ENCODE results near the gene CLEC2D. TPM values are rescaled to one million over a fixed set of nuclear protein-coding genes. Genes with fewer than 3 reads are reported as not detected.
A peak's percentile ranks its signal among the peaks of the same experiment; 100 is the strongest.

Gene CLEC2D
- total RNA-seq, 1 donor from 2014 or later = 18.7 TPM

DNA sequence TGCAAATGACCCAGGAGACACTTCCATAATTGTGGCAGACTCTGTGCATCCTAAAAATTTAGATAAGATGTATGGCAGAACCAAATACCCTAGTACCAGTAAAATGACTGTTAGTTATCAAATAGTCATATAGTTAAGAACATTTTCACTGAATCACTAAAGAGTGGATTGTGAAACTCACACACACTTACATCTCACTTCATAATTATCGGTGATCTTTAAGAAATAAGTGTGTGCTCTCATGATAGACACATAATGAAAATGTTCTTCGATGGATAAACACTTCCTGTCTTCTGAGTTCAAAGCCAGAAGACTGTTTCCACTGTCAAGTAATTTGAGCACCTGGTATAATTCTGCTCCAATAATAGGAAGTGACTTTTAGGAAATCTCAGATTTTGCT lies 42.7 kb upstream of the CLEC2D start:
- Mint-ChIP-seq H3K27me3 (ENCODE audit: insufficient read depth, low read depth) (no peaks in the 10 kb centered on the region), H3K36me3 (no peaks in the 10 kb centered on the region), H3K4me1 (no peaks in the 10 kb centered on the region)

DNA sequence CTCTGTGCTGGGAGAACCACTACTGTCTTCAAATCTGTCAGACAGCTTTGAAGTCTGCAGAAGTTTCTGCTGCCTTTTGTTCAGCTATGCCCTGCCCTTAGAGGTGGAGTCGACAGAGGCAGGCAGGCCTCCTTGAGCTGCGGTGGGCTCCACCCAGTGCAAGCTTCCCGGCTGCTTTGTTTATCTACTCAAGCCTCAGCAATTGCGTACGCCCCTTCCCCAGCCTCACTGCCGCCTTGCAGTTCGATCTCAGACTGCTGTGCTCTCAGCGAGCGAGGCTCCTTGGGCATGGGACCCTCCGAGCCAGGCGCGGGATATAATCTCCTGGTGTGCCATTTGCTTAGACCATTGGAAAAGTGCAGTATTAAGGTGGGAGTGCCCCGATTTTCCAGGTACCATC lies 36.7 kb upstream of the CLEC2D start:
- Histone ChIP-seq H3K27me3 (no peaks in the 10 kb centered on the region), H2AFZ (replicated peaks) (no peak overlapping the region), H3K9ac (no peak overlapping the region), H3K36me3 (no peaks in the 10 kb centered on the region), H3F3A (ENCODE audit: low read depth) (no peaks in the 10 kb centered on the region), H3K4me3 (no peak overlapping the region), H3K4me2 (no peak overlapping the region), H3K27ac (no peak overlapping the region), H3K9me3 (ENCODE audit: low read depth) (no peaks in the 10 kb centered on the region), H4K20me1 (ENCODE audit: low read depth) (no peaks in the 10 kb centered on the region), H3K4me1 (no peaks in the 10 kb centered on the region), H3K79me2 (ENCODE audit: low read depth) (no peaks in the 10 kb centered on the region)
- peaks cover 5% of the 10 kb centered on the region for H3K36me3 Mint-ChIP-seq
- DNase-seq (ENCODE audit: low spot score) = no peak
- no peak for TF ChIP-seq EZH2 (IDR thresholded peaks at IDR 0.05)
- TF ChIP-seq EZH2phosphoT487 (IDR thresholded peaks at IDR 0.05) = no peak
- TF ChIP-seq, protein P1, sequence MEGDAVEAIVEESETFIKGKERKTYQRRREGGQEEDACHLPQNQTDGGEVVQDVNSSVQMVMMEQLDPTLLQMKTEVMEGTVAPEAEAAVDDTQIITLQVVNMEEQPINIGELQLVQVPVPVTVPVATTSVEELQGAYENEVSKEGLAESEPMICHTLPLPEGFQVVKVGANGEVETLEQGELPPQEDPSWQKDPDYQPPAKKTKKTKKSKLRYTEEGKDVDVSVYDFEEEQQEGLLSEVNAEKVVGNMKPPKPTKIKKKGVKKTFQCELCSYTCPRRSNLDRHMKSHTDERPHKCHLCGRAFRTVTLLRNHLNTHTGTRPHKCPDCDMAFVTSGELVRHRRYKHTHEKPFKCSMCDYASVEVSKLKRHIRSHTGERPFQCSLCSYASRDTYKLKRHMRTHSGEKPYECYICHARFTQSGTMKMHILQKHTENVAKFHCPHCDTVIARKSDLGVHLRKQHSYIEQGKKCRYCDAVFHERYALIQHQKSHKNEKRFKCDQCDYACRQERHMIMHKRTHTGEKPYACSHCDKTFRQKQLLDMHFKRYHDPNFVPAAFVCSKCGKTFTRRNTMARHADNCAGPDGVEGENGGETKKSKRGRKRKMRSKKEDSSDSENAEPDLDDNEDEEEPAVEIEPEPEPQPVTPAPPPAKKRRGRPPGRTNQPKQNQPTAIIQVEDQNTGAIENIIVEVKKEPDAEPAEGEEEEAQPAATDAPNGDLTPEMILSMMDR (IDR thresholded peaks at IDR 0.05) = no peak
- peaks cover 6% of the 10 kb centered on the region for H3K9me3 Mint-ChIP-seq
- H3K4me1 Mint-ChIP-seq = no peaks in the 10 kb centered on the region
- H3K27me3 Mint-ChIP-seq (ENCODE audit: insufficient read depth, low read depth) = no peaks in the 10 kb centered on the region
- no peak overlapping the region for H3K4me3 Mint-ChIP-seq
- H3K27ac Mint-ChIP-seq = no peak overlapping the region

More for the DNA sequence above, 42.7 kb upstream of the CLEC2D start:
- Histone ChIP-seq H4K20me1 (ENCODE audit: low read depth) (no peaks in the 10 kb centered on the region), H3K9me3 (ENCODE audit: low read depth) (no peaks in the 10 kb centered on the region), H3K79me2 (ENCODE audit: low read depth) (no peaks in the 10 kb centered on the region), H3K27ac (no peak overlapping the region), H3K4me3 (no peak overlapping the region), H3K9ac (no peak overlapping the region), H3K4me2 (no peak overlapping the region), H2AFZ (replicated peaks) (no peak overlapping the region), H3K36me3 (no peaks in the 10 kb centered on the region), H3F3A (ENCODE audit: low read depth) (no peaks in the 10 kb centered on the region), H3K4me1 (no peaks in the 10 kb centered on the region), H3K27me3 (no peaks in the 10 kb centered on the region)
- no peaks in the 10 kb centered on the region for H3K9me3 Mint-ChIP-seq
- DNase-seq (ENCODE audit: low spot score) = no peak
- TF ChIP-seq EZH2phosphoT487 (IDR thresholded peaks at IDR 0.05) (no peak), EZH2 (IDR thresholded peaks at IDR 0.05) (no peak)
- TF ChIP-seq, protein P1 (IDR thresholded peaks at IDR 0.05) = no peak
- no peak overlapping the region for H3K27ac Mint-ChIP-seq
- no peak overlapping the region for H3K4me3 Mint-ChIP-seq

DNA sequence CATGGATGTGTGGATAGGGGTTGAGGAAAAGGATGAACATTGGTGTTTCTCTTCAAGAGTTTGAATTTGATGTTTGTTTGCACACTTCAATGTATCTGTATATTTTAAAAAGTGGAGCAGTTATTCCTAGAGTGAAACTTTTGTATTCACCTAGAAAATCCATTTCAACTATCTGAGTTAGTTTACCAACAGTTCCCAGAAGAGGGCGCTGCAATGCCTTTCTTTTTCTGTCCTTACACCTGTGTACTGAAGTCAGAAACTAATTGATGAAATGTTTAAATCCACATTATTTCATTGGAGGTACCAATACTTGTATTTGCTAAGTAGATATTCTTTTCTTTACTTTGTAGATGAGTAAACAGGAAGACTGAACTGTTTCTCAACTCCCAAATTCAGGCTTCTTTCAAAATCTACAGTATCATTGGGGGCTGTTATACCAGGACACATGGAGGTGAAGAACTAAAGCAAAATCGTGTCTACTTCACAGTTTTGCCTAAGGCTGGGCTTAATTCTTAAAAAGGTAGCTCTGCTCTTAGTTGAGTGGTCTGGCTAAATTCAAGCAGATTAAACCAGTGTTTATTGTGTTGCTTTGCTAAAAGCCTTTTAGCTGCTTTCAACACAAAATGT lies 35.2 kb upstream of the CLEC2D start:
- Mint-ChIP-seq H3K9me3 (peaks cover 9% of the 10 kb centered on the region), H3K27ac (no peak overlapping the region), H3K4me1 (no peaks in the 10 kb centered on the region), H3K36me3 (peaks cover 5% of the 10 kb centered on the region), H3K4me3 (no peak overlapping the region), H3K27me3 (ENCODE audit: insufficient read depth, low read depth) (peaks cover 3% of the 10 kb centered on the region)
- Histone ChIP-seq H3K79me2 (ENCODE audit: low read depth) (no peaks in the 10 kb centered on the region), H2AFZ (replicated peaks) (no peak overlapping the region), H3K36me3 (no peaks in the 10 kb centered on the region), H3K9ac (no peak overlapping the region), H3K4me2 (no peak overlapping the region), H3K9me3 (ENCODE audit: low read depth) (no peaks in the 10 kb centered on the region), H3K27me3 (no peaks in the 10 kb centered on the region), H3K4me3 (no peak overlapping the region), H3K4me1 (no peaks in the 10 kb centered on the region), H4K20me1 (ENCODE audit: low read depth) (no peaks in the 10 kb centered on the region), H3K27ac (no peak overlapping the region), H3F3A (ENCODE audit: low read depth) (no peaks in the 10 kb centered on the region)
- TF ChIP-seq, protein P1 (IDR thresholded peaks at IDR 0.05) = peak; percentile 86
- TF ChIP-seq EZH2phosphoT487 (IDR thresholded peaks at IDR 0.05) = no peak
- TF ChIP-seq EZH2 (IDR thresholded peaks at IDR 0.05) = no peak
- DNase-seq (ENCODE audit: low spot score) = peak; percentile 57

All from neural progenitor cell (in vitro differentiated cells).